NCI-H345 (cell line): ENCODE measurements around the gene LCE2D.
A peak's percentile ranks its signal among the peaks of the same experiment; 100 is the strongest.
"Not testable (repeated sequence)": the region's sequence is repeated elsewhere in the genome, so short reads cannot be mapped to it uniquely, and the experiment has no call there.

Experiments used
- DNase-seq: peaks from one replicate; lab custom pipeline; 2025; lab: John Stamatoyannopoulos, UW

The LCE2D gene

GRCh38 chr1:152663098-152663497 is at the start of gene LCE2D:
Gene LCE2D, plus strand, starts transcription at chr1:152663380. Its CDS starts 726 bp downstream, at chr1:152664106.
- DNase-seq: no peak

- no peak for DNase-seq
Measured at GRCh38 chr1:152613511-152613910, 49.7 kb upstream of the LCE2D start, which contains the start of gene LCE3B. Gene LCE3B, plus strand, starts transcription at chr1:152613811. Its CDS starts 0 bp downstream, at chr1:152613811.

- no peak for DNase-seq
Measured at GRCh38 chr1:152621993-152622392, 41.2 kb upstream of the LCE2D start.

GRCh38 chr1:152622803-152623202 is 40.4 kb upstream of the LCE2D start, which contains the start of gene LCE3A:
Gene LCE3A, minus strand, starts transcription at chr1:152623103. Its CDS starts 0 bp downstream, at chr1:152623103.
- no peak for DNase-seq

GRCh38 chr1:152623203-152623844 is 39.9 kb upstream of the LCE2D start:
- DNase-seq: no peak

GRCh38 chr1:152626744-152627143 is 36.4 kb upstream of the LCE2D start:
- no peak for DNase-seq

- DNase-seq: no peak
Measured at GRCh38 chr1:152630596-152630995, 32.6 kb upstream of the LCE2D start.

GRCh38 chr1:152640351-152640750 is 22.8 kb upstream of the LCE2D start:
- no peak for DNase-seq

GRCh38 chr1:152643945-152644344 is 19.2 kb upstream of the LCE2D start:
- no peak for DNase-seq

GRCh38 chr1:152645146-152645545 is 18.0 kb upstream of the LCE2D start:
- no peak for DNase-seq

- DNase-seq: no peak
Measured at GRCh38 chr1:152646656-152647055, 16.5 kb upstream of the LCE2D start.

GRCh38 chr1:152654110-152654509 is 9.1 kb upstream of the LCE2D start:
- DNase-seq: peak; percentile 70

GRCh38 chr1:152656459-152656858 is 6.7 kb upstream of the LCE2D start:
- no peak for DNase-seq

- DNase-seq: no peak
Measured at GRCh38 chr1:152657677-152658076, 5.5 kb upstream of the LCE2D start.

- no peak for DNase-seq
Measured at GRCh38 chr1:152658649-152659048, 4.5 kb upstream of the LCE2D start.

- not testable (repeated sequence) for DNase-seq
Measured at GRCh38 chr1:152666171-152666570, 3.0 kb downstream of the LCE2D start.

GRCh38 chr1:152667648-152668047 is 4.5 kb downstream of the LCE2D start:
- DNase-seq: no peak

GRCh38 chr1:152673016-152673415 is 9.8 kb downstream of the LCE2D start:
- DNase-seq: no peak

- not testable (repeated sequence) for DNase-seq
Measured at GRCh38 chr1:152674983-152675382, 11.8 kb downstream of the LCE2D start, which contains the start of gene LCE2C. Gene LCE2C, plus strand, starts transcription at chr1:152675279. Its CDS starts 737 bp downstream, at chr1:152676016.

GRCh38 chr1:152679459-152679858 is 16.3 kb downstream of the LCE2D start:
- no peak for DNase-seq

- no peak for DNase-seq
Measured at GRCh38 chr1:152681616-152682015, 18.4 kb downstream of the LCE2D start.

- DNase-seq: no peak
Measured at GRCh38 chr1:152683846-152684245, 20.7 kb downstream of the LCE2D start.

- not testable (repeated sequence) for DNase-seq
Measured at GRCh38 chr1:152685823-152686222, 22.6 kb downstream of the LCE2D start, which contains the start of gene LCE2B. Gene LCE2B, plus strand, starts transcription at chr1:152686123. Its CDS starts 721 bp downstream, at chr1:152686844.
